HG03095 (cell line): ENCODE results near the gene PTPN12.
"Not testable (repeated sequence)": the region's sequence is repeated elsewhere in the genome, so short reads cannot be mapped to it uniquely, and the experiment has no call there.

Experiments
- ATAC-seq: cut with Tn5 transposase; IDR thresholded peaks from one replicate; pipeline ENCODE4 v1.9.1; 2021; ENCODE audit warnings: moderate library complexity; ENCODE audit not compliant: unreplicated experiment

Gene PTPN12

GRCh38 chr7:77537136-77537777, at the start of gene PTPN12:
TSS of gene PTPN12 (plus strand) at chr7:77537295. CDS start at chr7:77537547, 252 bp downstream.
- ATAC-seq, result peak; percentile 19

GRCh38 chr7:77488986-77489385, 48.1 kb upstream of the PTPN12 start:
- no peak for ATAC-seq

GRCh38 chr7:77497079-77497478, 40.0 kb upstream of the PTPN12 start:
- ATAC-seq, result no peak

- no peak for ATAC-seq
These were observed 38.3 kb upstream of the PTPN12 start for GRCh38 chr7:77498659-77499379.

- ATAC-seq, result no peak
These were observed 35.9 kb upstream of the PTPN12 start for GRCh38 chr7:77501192-77501515.

GRCh38 chr7:77504951-77505350, 32.1 kb upstream of the PTPN12 start:
- ATAC-seq, result no peak

GRCh38 chr7:77506899-77507298, 30.2 kb upstream of the PTPN12 start:
- no peak for ATAC-seq

- ATAC-seq, result not testable (repeated sequence)
These were observed 24.0 kb upstream of the PTPN12 start for GRCh38 chr7:77513002-77513670.

GRCh38 chr7:77516085-77516484, 21.0 kb upstream of the PTPN12 start:
- no peak for ATAC-seq

GRCh38 chr7:77520261-77520660, 16.8 kb upstream of the PTPN12 start:
- no peak for ATAC-seq

- not testable (repeated sequence) for ATAC-seq
These were observed 15.6 kb upstream of the PTPN12 start for GRCh38 chr7:77521537-77521936.

- ATAC-seq, result no peak
These were observed 12.4 kb upstream of the PTPN12 start for GRCh38 chr7:77524731-77525130.

GRCh38 chr7:77525231-77525630, 11.9 kb upstream of the PTPN12 start:
- ATAC-seq, result no peak

- ATAC-seq, result no peak
These were observed 8.7 kb upstream of the PTPN12 start for GRCh38 chr7:77528368-77528767.

GRCh38 chr7:77529279-77529678, 7.8 kb upstream of the PTPN12 start:
- no peak for ATAC-seq

- ATAC-seq, result peak; percentile 45
These were observed 6.1 kb upstream of the PTPN12 start for GRCh38 chr7:77531038-77531437.

- ATAC-seq, result no peak
These were observed 4.8 kb upstream of the PTPN12 start for GRCh38 chr7:77532247-77532646.

GRCh38 chr7:77532732-77533131, 4.4 kb upstream of the PTPN12 start:
- ATAC-seq, result not testable (repeated sequence)

GRCh38 chr7:77534046-77534445, 3.0 kb upstream of the PTPN12 start:
- ATAC-seq, result not testable (repeated sequence)

- ATAC-seq, result no peak
These were observed 1.1 kb upstream of the PTPN12 start for GRCh38 chr7:77536017-77536412.

GRCh38 chr7:77536413-77537135, 521 bp upstream of the PTPN12 start:
- peak; percentile 91 for ATAC-seq
